DOHH2 (cell line): ENCODE data around the gene TESMIN.

Experiments
- H3F3A ChIP-seq: fragments of 200-600 bp; sonication (generic), shearing (Covaris generic); 2 replicates; pipeline ENCODE4 v1.6.0; 2016; ENCODE audit warnings: antibody characterized with exemption, mild to moderate bottlenecking; ENCODE audit not compliant: control insufficient read depth, insufficient read depth
- H3K27ac ChIP-seq: fragments of 200-600 bp; sonication (generic); 2 replicates; pipeline ENCODE4 v1.5.1; 2014; ENCODE audit warnings: low read depth, mild to moderate bottlenecking, low read length, moderate library complexity
- H3K27me3 ChIP-seq: fragments of 200-600 bp; sonication (generic); 2 replicates; pipeline ENCODE4 v1.6.1; 2014; ENCODE audit warnings: mild to moderate bottlenecking, low read length, mixed read lengths; ENCODE audit not compliant: control insufficient read depth
- H3K36me3 ChIP-seq: fragments of 200-600 bp; sonication (generic); 2 replicates; pipeline ENCODE4 v1.6.1; 2014; ENCODE audit warnings: mild to moderate bottlenecking, low read length, moderate library complexity, mixed read lengths; ENCODE audit not compliant: control insufficient read depth
- H3K4me1 ChIP-seq: fragments of 200-600 bp; sonication (generic); 2 replicates; pipeline ENCODE4 v1.6.1; 2014; ENCODE audit warnings: mild to moderate bottlenecking, low read length, mixed read lengths; ENCODE audit not compliant: control insufficient read depth
- H3K4me2 ChIP-seq: fragments of 200-600 bp; sonication (generic); 2 replicates; pipeline ENCODE4 v1.6.0; 2014; ENCODE audit warnings: mild to moderate bottlenecking, low read length, moderate library complexity
- H3K4me3 ChIP-seq: fragments of 200-600 bp; sonication (generic); 2 replicates; pipeline ENCODE4 v1.5.1; 2014; ENCODE audit warnings: mild to moderate bottlenecking, low read length, mixed read lengths
- H3K79me2 ChIP-seq: fragments of 200-600 bp; sonication (generic); 2 replicates; pipeline ENCODE4 v1.6.1; 2014; ENCODE audit warnings: mild to moderate bottlenecking, low read length, mixed read lengths; ENCODE audit not compliant: control insufficient read depth
- H3K9me2 ChIP-seq: fragments of 200-600 bp; sonication (generic); replicated peaks from 2 replicates; pipeline ENCODE4 v1.6.1; 2014; ENCODE audit warnings: mild to moderate bottlenecking, low read length, mixed read lengths; ENCODE audit not compliant: control insufficient read depth
- H3K9me3 ChIP-seq: fragments of 200-600 bp; sonication (generic); 2 replicates; pipeline ENCODE4 v1.6.1; 2014; ENCODE audit warnings: antibody characterized with exemption, low read length, mixed read lengths; ENCODE audit not compliant: control insufficient read depth, insufficient read depth
- H4K20me1 ChIP-seq: fragments of 200-600 bp; sonication (generic); 2 replicates; pipeline ENCODE4 v1.6.0; 2014; ENCODE audit warnings: low read depth, mild to moderate bottlenecking, antibody characterized with exemption, low read length, moderate library complexity; ENCODE audit not compliant: control insufficient read depth, insufficient read depth
- CTCF ChIP-seq: fragments of 200-600 bp; sonication (generic); IDR thresholded peaks from one replicate; pipeline ENCODE4 v1.5.1; 2014; ENCODE audit warnings: antibody characterized with exemption, mild to moderate bottlenecking, low read depth, low read length; ENCODE audit not compliant: poor library complexity, severe bottlenecking
- EZH2phosphoT487 ChIP-seq: fragments of 200-600 bp; sonication (generic); IDR thresholded peaks from 2 replicates; pipeline ENCODE4 v1.6.1; 2017; ENCODE audit warnings: borderline replicate concordance, mild to moderate bottlenecking, antibody characterized with exemption, low read length, moderate library complexity, mixed read lengths

Gene TESMIN

GRCh38 chr11:68667511-68668500 lies 83.5 kb downstream of the TESMIN start:
- Histone ChIP-seq H3K9me3 (no peaks in the 10 kb centered on the region), H3K9me2 (no peaks in the 10 kb centered on the region), H3K4me1 (no peaks in the 10 kb centered on the region), H3K27me3 (no peaks in the 10 kb centered on the region), H3K27ac (no peak overlapping the region), H3F3A (no peaks in the 10 kb centered on the region), H3K4me2 (no peak overlapping the region), H3K79me2 (no peaks in the 10 kb centered on the region), H3K36me3 (no peaks in the 10 kb centered on the region), H3K4me3 (no peak overlapping the region), H4K20me1 (no peaks in the 10 kb centered on the region)
- no peak for TF ChIP-seq CTCF
- no peak for TF ChIP-seq EZH2phosphoT487

GRCh38 chr11:68666849-68667248 lies 84.5 kb downstream of the TESMIN start:
- no peaks in the 10 kb centered on the region for H3K4me1 ChIP-seq
- H4K20me1 ChIP-seq, result no peaks in the 10 kb centered on the region
- no peaks in the 10 kb centered on the region for H3K9me3 ChIP-seq
- no peaks in the 10 kb centered on the region for H3K9me2 ChIP-seq
- TF ChIP-seq CTCF (no peak), EZH2phosphoT487 (no peak)
- no peaks in the 10 kb centered on the region for H3K27me3 ChIP-seq
- no peaks in the 10 kb centered on the region for H3K36me3 ChIP-seq
- H3K79me2 ChIP-seq, result no peaks in the 10 kb centered on the region
- H3K27ac ChIP-seq, result no peak overlapping the region
- no peak overlapping the region for H3K4me3 ChIP-seq
- H3K4me2 ChIP-seq, result no peak overlapping the region
- no peaks in the 10 kb centered on the region for H3F3A ChIP-seq

- TF ChIP-seq CTCF, result no peak
- TF ChIP-seq EZH2phosphoT487, result no peak
- H3K79me2 ChIP-seq, result no peaks in the 10 kb centered on the region
- H3K27me3 ChIP-seq, result no peaks in the 10 kb centered on the region
- no peaks in the 10 kb centered on the region for H3K36me3 ChIP-seq
- H3K4me1 ChIP-seq, result no peaks in the 10 kb centered on the region
- H3K9me2 ChIP-seq, result no peaks in the 10 kb centered on the region
- H4K20me1 ChIP-seq, result no peaks in the 10 kb centered on the region
- H3K9me3 ChIP-seq, result no peaks in the 10 kb centered on the region
- no peaks in the 10 kb centered on the region for H3F3A ChIP-seq
- H3K4me2 ChIP-seq, result no peak overlapping the region
- H3K4me3 ChIP-seq, result no peak overlapping the region
- H3K27ac ChIP-seq, result no peak overlapping the region
Observed at GRCh38 chr11:68665436-68665835, 85.9 kb downstream of the TESMIN start.
